Adipocyte (in vitro differentiated cells): Measurements from ENCODE around the gene MTMR1.

Experiments
- DNase-seq: peaks from one replicate; pipeline ENCODE4 v3.0.0-alpha.2; 2015; ENCODE audit warnings: low read depth
- H3K27me3 ChIP-seq: replicated peaks from 2 replicates; pipeline ENCODE4 v1.7.0; 2013; ENCODE audit warnings: mild to moderate bottlenecking, low read length, moderate library complexity; ENCODE audit not compliant: control insufficient read depth, insufficient read depth
- H3K36me3 ChIP-seq: 2 replicates; pipeline ENCODE4 v1.7.0; 2013; ENCODE audit warnings: low read length, mild to moderate bottlenecking, moderate library complexity; ENCODE audit not compliant: control insufficient read depth, insufficient read depth, severe bottlenecking
- H3K4me1 ChIP-seq: 2 replicates; pipeline ENCODE4 v1.7.0; 2013; ENCODE audit warnings: mild to moderate bottlenecking, low read length, moderate library complexity; ENCODE audit not compliant: control insufficient read depth, insufficient read depth
- H3K4me3 ChIP-seq: 2 replicates; pipeline ENCODE4 v1.7.0; 2013; ENCODE audit warnings: mild to moderate bottlenecking, low read length, moderate library complexity
- H3K9ac ChIP-seq: 2 replicates; pipeline ENCODE4 v1.7.0; 2013; ENCODE audit warnings: mild to moderate bottlenecking, low read length, moderate library complexity
- H3K9me3 ChIP-seq: 2 replicates; pipeline ENCODE4 v1.7.0; 2013; ENCODE audit warnings: mild to moderate bottlenecking, low read length, moderate library complexity; ENCODE audit not compliant: control insufficient read depth

MTMR1 gene

GRCh38 chrX:150680974-150681373, 12.2 kb upstream of the MTMR1 start:
- no peaks in the 10 kb centered on the region for H3K4me1 ChIP-seq
- no peak overlapping the region for H3K4me3 ChIP-seq
- no peak overlapping the region for H3K9ac ChIP-seq
- no peaks in the 10 kb centered on the region for H3K27me3 ChIP-seq
- DNase-seq, result no peak
- H3K9me3 ChIP-seq, result peaks cover 11% of the 10 kb centered on the region
- H3K36me3 ChIP-seq, result no peaks in the 10 kb centered on the region

- H3K9me3 ChIP-seq, result no peaks in the 10 kb centered on the region
These were observed 10.1 kb upstream of the MTMR1 start for GRCh38 chrX:150683112-150683511.

GRCh38 chrX:150683536-150684146, 9.6 kb upstream of the MTMR1 start:
- Histone ChIP-seq H3K9ac (no peak overlapping the region), H3K9me3 (no peaks in the 10 kb centered on the region), H3K4me3 (no peak overlapping the region), H3K4me1 (no peaks in the 10 kb centered on the region), H3K36me3 (no peaks in the 10 kb centered on the region), H3K27me3 (no peaks in the 10 kb centered on the region)
- DNase-seq, result peak; percentile 71

More at GRCh38 chrX:150683112-150683511, 10.1 kb upstream of the MTMR1 start:
- Histone ChIP-seq H3K4me1 (no peaks in the 10 kb centered on the region), H3K36me3 (no peaks in the 10 kb centered on the region), H3K9ac (no peak overlapping the region), H3K27me3 (no peaks in the 10 kb centered on the region), H3K4me3 (no peak overlapping the region)
- DNase-seq, result no peak

GRCh38 chrX:150688911-150689451, 4.2 kb upstream of the MTMR1 start:
- H3K4me1 ChIP-seq, result peaks cover 5% of the 10 kb centered on the region
- no peaks in the 10 kb centered on the region for H3K36me3 ChIP-seq
- DNase-seq, result peak; percentile 73

GRCh38 chrX:150690126-150690525, 3.1 kb upstream of the MTMR1 start:
- Histone ChIP-seq H3K4me1 (peaks cover 10% of the 10 kb centered on the region), H3K9me3 (peaks cover 25% of the 10 kb centered on the region), H3K9ac (no peak overlapping the region), H3K36me3 (no peaks in the 10 kb centered on the region), H3K4me3 (peak overlapping the region; percentile 33), H3K27me3 (no peaks in the 10 kb centered on the region)
- DNase-seq, result peak; percentile 45

More at GRCh38 chrX:150688911-150689451, 4.2 kb upstream of the MTMR1 start:
- H3K4me3 ChIP-seq, result no peak overlapping the region
- H3K9ac ChIP-seq, result no peak overlapping the region
- H3K27me3 ChIP-seq, result no peaks in the 10 kb centered on the region
- peaks cover 25% of the 10 kb centered on the region for H3K9me3 ChIP-seq

- Histone ChIP-seq H3K4me1 (peaks cover 10% of the 10 kb centered on the region), H3K9me3 (peaks cover 25% of the 10 kb centered on the region), H3K4me3 (peak overlapping the region; percentile 81), H3K36me3 (no peaks in the 10 kb centered on the region), H3K9ac (no peak overlapping the region), H3K27me3 (no peaks in the 10 kb centered on the region)
- no peak for DNase-seq
These were observed 900 bp upstream of the MTMR1 start for GRCh38 chrX:150692296-150692695.

- peak; percentile 67 for DNase-seq
- Histone ChIP-seq H3K9ac (peak overlapping the region; percentile 75), H3K4me3 (peak overlapping the region; percentile 81), H3K27me3 (no peaks in the 10 kb centered on the region), H3K36me3 (no peaks in the 10 kb centered on the region), H3K9me3 (peaks cover 25% of the 10 kb centered on the region), H3K4me1 (peaks cover 10% of the 10 kb centered on the region)
These were observed 754 bp downstream of the MTMR1 start for GRCh38 chrX:150693725-150694574.

GRCh38 chrX:150694738-150695410, 1.7 kb downstream of the MTMR1 start:
- H3K9me3 ChIP-seq, result peaks cover 25% of the 10 kb centered on the region
- peaks cover 7% of the 10 kb centered on the region for H3K4me1 ChIP-seq
- no peak overlapping the region for H3K9ac ChIP-seq
- H3K36me3 ChIP-seq, result no peaks in the 10 kb centered on the region
- no peak overlapping the region for H3K4me3 ChIP-seq
- no peak for DNase-seq
- H3K27me3 ChIP-seq, result no peaks in the 10 kb centered on the region

GRCh38 chrX:150696331-150696730, 3.1 kb downstream of the MTMR1 start:
- no peak for DNase-seq

GRCh38 chrX:150696866-150697265, 3.7 kb downstream of the MTMR1 start:
- Histone ChIP-seq H3K36me3 (no peaks in the 10 kb centered on the region), H3K4me3 (no peak overlapping the region), H3K4me1 (peaks cover 5% of the 10 kb centered on the region), H3K27me3 (peaks cover 5% of the 10 kb centered on the region), H3K9me3 (peaks cover 7% of the 10 kb centered on the region), H3K9ac (no peak overlapping the region)
- DNase-seq, result no peak

More at GRCh38 chrX:150696331-150696730, 3.1 kb downstream of the MTMR1 start:
- H3K27me3 ChIP-seq, result peaks cover 5% of the 10 kb centered on the region
- H3K4me1 ChIP-seq, result peaks cover 5% of the 10 kb centered on the region
- H3K9me3 ChIP-seq, result peaks cover 12% of the 10 kb centered on the region
- H3K4me3 ChIP-seq, result no peak overlapping the region
- H3K36me3 ChIP-seq, result no peaks in the 10 kb centered on the region
- H3K9ac ChIP-seq, result no peak overlapping the region

GRCh38 chrX:150697641-150698040, 4.4 kb downstream of the MTMR1 start:
- Histone ChIP-seq H3K27me3 (peaks cover 5% of the 10 kb centered on the region), H3K36me3 (no peaks in the 10 kb centered on the region), H3K4me1 (peaks cover 5% of the 10 kb centered on the region), H3K9ac (no peak overlapping the region), H3K9me3 (no peaks in the 10 kb centered on the region), H3K4me3 (no peak overlapping the region)
- no peak for DNase-seq
